ENCODE results near the gene MYH13. TPM values are rescaled to one million over a fixed set of nuclear protein-coding genes. Genes with fewer than 3 reads are reported as not detected.

MYH13 gene
- total RNA-seq, 3 donors from 2014 or later: not detected

- Histone ChIP-seq H3K27me3 (no peaks in the 10 kb centered on the region), H3K4me1 (no peaks in the 10 kb centered on the region), H3K9me3 (no peaks in the 10 kb centered on the region), H3K4me3 (no peak overlapping the region), H3K36me3 (no peaks in the 10 kb centered on the region), H3K27ac (no peak overlapping the region)
- intact Hi-C loops (cut with DNase I; ENCODE audit: low total_unique reads): no loop called here
- DNase-seq (ENCODE audit: low spot score in 2 of 2): no peak
- TF ChIP-seq POLR2AphosphoS5 (IDR thresholded peaks at IDR 0.05): no peak
- TF ChIP-seq, protein P1, sequence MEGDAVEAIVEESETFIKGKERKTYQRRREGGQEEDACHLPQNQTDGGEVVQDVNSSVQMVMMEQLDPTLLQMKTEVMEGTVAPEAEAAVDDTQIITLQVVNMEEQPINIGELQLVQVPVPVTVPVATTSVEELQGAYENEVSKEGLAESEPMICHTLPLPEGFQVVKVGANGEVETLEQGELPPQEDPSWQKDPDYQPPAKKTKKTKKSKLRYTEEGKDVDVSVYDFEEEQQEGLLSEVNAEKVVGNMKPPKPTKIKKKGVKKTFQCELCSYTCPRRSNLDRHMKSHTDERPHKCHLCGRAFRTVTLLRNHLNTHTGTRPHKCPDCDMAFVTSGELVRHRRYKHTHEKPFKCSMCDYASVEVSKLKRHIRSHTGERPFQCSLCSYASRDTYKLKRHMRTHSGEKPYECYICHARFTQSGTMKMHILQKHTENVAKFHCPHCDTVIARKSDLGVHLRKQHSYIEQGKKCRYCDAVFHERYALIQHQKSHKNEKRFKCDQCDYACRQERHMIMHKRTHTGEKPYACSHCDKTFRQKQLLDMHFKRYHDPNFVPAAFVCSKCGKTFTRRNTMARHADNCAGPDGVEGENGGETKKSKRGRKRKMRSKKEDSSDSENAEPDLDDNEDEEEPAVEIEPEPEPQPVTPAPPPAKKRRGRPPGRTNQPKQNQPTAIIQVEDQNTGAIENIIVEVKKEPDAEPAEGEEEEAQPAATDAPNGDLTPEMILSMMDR (IDR thresholded peaks at IDR 0.05): no peak
- no peak for TF ChIP-seq POLR2A (IDR thresholded peaks at IDR 0.05)
Measured at GRCh38 chr17:10280068-10280467, 92.7 kb downstream of the MYH13 start.

DNA sequence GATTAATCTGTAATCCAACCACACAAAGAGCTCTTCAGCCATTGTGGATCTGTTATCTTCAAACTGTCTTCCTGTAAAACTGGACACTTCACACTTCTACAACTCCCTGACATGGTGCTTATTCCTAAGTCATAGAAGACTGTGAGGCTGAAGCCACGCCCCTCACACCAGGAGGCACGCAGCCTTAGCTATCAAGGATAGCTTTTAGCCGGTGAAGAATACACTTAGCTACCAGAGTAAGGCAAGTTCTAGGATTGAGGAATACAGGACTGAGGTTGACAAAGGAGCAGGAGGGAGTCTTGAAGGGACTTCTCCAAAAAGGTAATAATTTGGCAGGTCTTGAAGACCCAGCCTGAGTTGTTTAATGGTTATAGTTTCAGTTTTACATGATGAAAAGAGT lies 94.6 kb downstream of the MYH13 start:
- TF ChIP-seq POLR2AphosphoS5 (IDR thresholded peaks at IDR 0.05) (no peak), POLR2A (IDR thresholded peaks at IDR 0.05) (no peak)
- TF ChIP-seq, protein P1 (IDR thresholded peaks at IDR 0.05): no peak
- H3K27ac ChIP-seq: no peak overlapping the region
- intact Hi-C loops (cut with DNase I; ENCODE audit: low total_unique reads): no loop called here
- H3K4me3 ChIP-seq: peak overlapping the region in 1 of 3 donors; percentile 39
- no peaks in the 10 kb centered on the region for H3K4me1 ChIP-seq
- no peak for DNase-seq (ENCODE audit: low spot score in 2 of 2)
- no peaks in the 10 kb centered on the region for H3K9me3 ChIP-seq
- no peaks in the 10 kb centered on the region for H3K36me3 ChIP-seq
- no peaks in the 10 kb centered on the region for H3K27me3 ChIP-seq

GRCh38 chr17:10276436-10276835 lies 96.4 kb downstream of the MYH13 start:
- no peak for TF ChIP-seq POLR2A (IDR thresholded peaks at IDR 0.05)
- TF ChIP-seq, protein P1 (IDR thresholded peaks at IDR 0.05): no peak
- TF ChIP-seq POLR2AphosphoS5 (IDR thresholded peaks at IDR 0.05): no peak
- intact Hi-C loops (cut with DNase I; ENCODE audit: low total_unique reads): loop anchor here (2.0 kb wide), 1 partner anchor 32 kb away; no protein-coding TSS in a partner anchor
- Histone ChIP-seq H3K36me3 (no peaks in the 10 kb centered on the region), H3K27me3 (no peaks in the 10 kb centered on the region), H3K27ac (no peak overlapping the region), H3K9me3 (no peaks in the 10 kb centered on the region), H3K4me3 (no peak overlapping the region), H3K4me1 (no peaks in the 10 kb centered on the region)
- no peak for DNase-seq (ENCODE audit: low spot score in 2 of 2)

DNA sequence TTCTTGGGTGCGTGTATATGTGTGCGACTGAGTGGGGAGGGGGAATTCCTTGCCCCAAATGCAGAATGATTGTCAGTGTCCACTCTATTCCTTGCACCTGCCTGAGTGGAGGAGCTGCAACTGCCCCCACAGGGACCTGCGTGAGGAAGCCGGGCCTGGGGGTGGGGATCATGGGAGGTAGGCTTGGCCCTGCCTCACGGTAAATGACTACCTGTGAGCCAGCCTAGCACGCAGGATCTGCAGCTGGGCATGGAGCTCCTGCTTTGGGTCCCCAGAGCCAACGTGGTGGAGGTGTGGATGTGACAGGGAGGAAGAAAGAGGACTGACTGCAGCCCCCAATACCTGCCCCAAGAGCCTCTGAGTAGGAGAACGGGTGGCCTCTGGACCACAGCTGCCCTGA lies 97.4 kb downstream of the MYH13 start:
- H3K36me3 ChIP-seq: no peaks in the 10 kb centered on the region
- DNase-seq (ENCODE audit: low spot score in 2 of 2): no peak
- H3K27ac ChIP-seq: no peak overlapping the region
- no peaks in the 10 kb centered on the region for H3K27me3 ChIP-seq
- intact Hi-C loops (cut with DNase I; ENCODE audit: low total_unique reads): no loop called here
- H3K4me1 ChIP-seq: no peaks in the 10 kb centered on the region
- TF ChIP-seq POLR2AphosphoS5 (IDR thresholded peaks at IDR 0.05): no peak
- TF ChIP-seq POLR2A (IDR thresholded peaks at IDR 0.05): no peak
- TF ChIP-seq, protein P1 (IDR thresholded peaks at IDR 0.05): no peak
- H3K4me3 ChIP-seq: no peak overlapping the region
- H3K9me3 ChIP-seq: no peaks in the 10 kb centered on the region

DNA sequence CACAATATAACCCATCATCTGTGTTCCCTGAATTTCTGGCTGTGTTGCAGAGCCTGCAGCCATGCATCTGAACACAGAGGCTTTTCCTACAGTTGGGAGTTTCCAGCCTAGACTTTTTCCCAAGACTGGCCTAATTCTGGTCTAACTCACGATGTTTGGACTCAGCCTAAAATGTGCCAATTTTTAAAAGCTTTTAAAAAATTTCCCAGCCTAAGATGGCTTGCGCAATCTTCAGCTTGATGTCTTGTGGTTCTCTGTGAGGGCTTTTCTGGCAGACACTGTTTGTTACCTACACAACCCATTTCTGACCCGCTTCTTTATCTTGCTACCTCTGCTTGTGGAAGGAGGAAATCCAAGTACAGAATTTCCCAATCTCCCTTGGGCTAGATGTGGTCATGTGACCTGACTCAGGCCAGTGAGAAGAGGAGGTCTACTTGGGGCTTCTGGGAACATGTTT lies 101.7 kb downstream of the MYH13 start:
- no peaks in the 10 kb centered on the region for H3K9me3 ChIP-seq
- H3K27ac ChIP-seq: peak overlapping the region in 1 of 2 donors; percentile 63

More for the DNA sequence above, 101.7 kb downstream of the MYH13 start:
- no peaks in the 10 kb centered on the region for H3K27me3 ChIP-seq
- TF ChIP-seq, protein P1 (IDR thresholded peaks at IDR 0.05): no peak
- TF ChIP-seq POLR2A (IDR thresholded peaks at IDR 0.05) (no peak), POLR2AphosphoS5 (IDR thresholded peaks at IDR 0.05) (no peak)
- intact Hi-C loops (cut with DNase I; ENCODE audit: low total_unique reads): no loop called here
- no peak for DNase-seq (ENCODE audit: low spot score in 2 of 2)
- no peaks in the 10 kb centered on the region for H3K36me3 ChIP-seq
- no peaks in the 10 kb centered on the region for H3K4me1 ChIP-seq
- H3K4me3 ChIP-seq: no peak overlapping the region
